ENCODE measurements around the gene ARID4B.

GRCh38 chr1:235302143-235302542, 25.8 kb downstream of the ARID4B start:
- TF ChIP-seq POLR2A (IDR thresholded peaks at IDR 0.05) (no peak), CTCF (IDR thresholded peaks at IDR 0.05) (no peak)

Measured in lower leg skin (tissue), 3 donors.